ENCODE data around the gene ARHGEF12.

GRCh38 chr11:120332822-120333716, 3.1 kb upstream of the ARHGEF12 start:
- TF ChIP-seq MAX (IDR thresholded peaks at IDR 0.05) (no peak), EP300 (IDR thresholded peaks at IDR 0.05; ENCODE audit: borderline replicate concordance) (no peak), CREB1 (IDR thresholded peaks at IDR 0.05; ENCODE audit: low read depth) (no peak), FOXM1 (IDR thresholded peaks at IDR 0.05; ENCODE audit: borderline replicate concordance, low read depth) (no peak), YY1 (IDR thresholded peaks at IDR 0.05; ENCODE audit: low read depth) (no peak), ZBTB7A (IDR thresholded peaks at IDR 0.05; ENCODE audit: low read depth) (no peak), TAF1 (IDR thresholded peaks at IDR 0.05; ENCODE audit: low read depth) (no peak), CEBPB (IDR thresholded peaks at IDR 0.05) (no peak), TEAD4 (IDR thresholded peaks at IDR 0.05) (no peak), EGR1 (IDR thresholded peaks at IDR 0.05) (no peak), TCF12 (IDR thresholded peaks at IDR 0.05; ENCODE audit: low read depth) (no peak)
- TF ChIP-seq, protein P1, sequence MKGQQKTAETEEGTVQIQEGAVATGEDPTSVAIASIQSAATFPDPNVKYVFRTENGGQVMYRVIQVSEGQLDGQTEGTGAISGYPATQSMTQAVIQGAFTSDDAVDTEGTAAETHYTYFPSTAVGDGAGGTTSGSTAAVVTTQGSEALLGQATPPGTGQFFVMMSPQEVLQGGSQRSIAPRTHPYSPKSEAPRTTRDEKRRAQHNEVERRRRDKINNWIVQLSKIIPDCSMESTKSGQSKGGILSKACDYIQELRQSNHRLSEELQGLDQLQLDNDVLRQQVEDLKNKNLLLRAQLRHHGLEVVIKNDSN (IDR thresholded peaks at IDR 0.05), result no peak

Data from Ishikawa (cell line).